ENCODE measurements around the gene LEMD2. TPM values are rescaled to one million over a fixed set of nuclear protein-coding genes. Genes with fewer than 3 reads are reported as not detected.

The LEMD2 gene
- total RNA-seq, 1 donor from 2014 or later, result 53.6 TPM

DNA sequence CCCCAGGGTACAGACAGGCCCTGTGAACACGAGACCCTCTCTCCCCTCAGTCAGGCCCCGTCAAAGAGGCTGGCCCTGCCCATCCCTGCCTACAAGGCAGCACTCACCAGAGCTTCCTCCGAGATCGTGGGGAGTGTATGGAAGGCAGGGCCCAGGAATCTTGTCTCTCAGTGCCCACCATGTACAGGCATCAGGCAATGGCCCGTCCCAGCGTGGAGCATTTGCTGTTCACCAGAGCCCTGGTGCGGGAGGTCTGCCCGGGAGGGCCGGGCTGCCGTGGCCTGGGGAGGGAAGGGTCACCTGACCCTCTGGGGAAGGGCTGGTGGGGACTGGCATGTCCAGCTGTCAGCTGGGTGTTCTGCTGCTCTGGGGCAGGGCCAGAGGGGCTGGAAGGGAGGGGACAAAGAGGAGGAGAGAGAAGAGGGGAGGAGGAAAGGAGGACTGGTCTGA is 42.3 kb downstream of the LEMD2 start, which contains the start of gene IP6K3:
Gene IP6K3 (minus strand): TSS at position 255 of the 450 bp plus-strand sequence. CDS start 11,429 bp downstream, outside the sequence.
- no peaks in the 10 kb centered on the region for H3K9me3 ChIP-seq
- H3K27me3 ChIP-seq (ENCODE audit: low read depth), result peaks cover 5% of the 10 kb centered on the region
- H3K36me3 ChIP-seq, result no peaks in the 10 kb centered on the region
- H3K4me1 ChIP-seq, result peaks cover 11% of the 10 kb centered on the region
- intact Hi-C loops (cut with DNase I), result no loop called here
- TF ChIP-seq, protein P1, sequence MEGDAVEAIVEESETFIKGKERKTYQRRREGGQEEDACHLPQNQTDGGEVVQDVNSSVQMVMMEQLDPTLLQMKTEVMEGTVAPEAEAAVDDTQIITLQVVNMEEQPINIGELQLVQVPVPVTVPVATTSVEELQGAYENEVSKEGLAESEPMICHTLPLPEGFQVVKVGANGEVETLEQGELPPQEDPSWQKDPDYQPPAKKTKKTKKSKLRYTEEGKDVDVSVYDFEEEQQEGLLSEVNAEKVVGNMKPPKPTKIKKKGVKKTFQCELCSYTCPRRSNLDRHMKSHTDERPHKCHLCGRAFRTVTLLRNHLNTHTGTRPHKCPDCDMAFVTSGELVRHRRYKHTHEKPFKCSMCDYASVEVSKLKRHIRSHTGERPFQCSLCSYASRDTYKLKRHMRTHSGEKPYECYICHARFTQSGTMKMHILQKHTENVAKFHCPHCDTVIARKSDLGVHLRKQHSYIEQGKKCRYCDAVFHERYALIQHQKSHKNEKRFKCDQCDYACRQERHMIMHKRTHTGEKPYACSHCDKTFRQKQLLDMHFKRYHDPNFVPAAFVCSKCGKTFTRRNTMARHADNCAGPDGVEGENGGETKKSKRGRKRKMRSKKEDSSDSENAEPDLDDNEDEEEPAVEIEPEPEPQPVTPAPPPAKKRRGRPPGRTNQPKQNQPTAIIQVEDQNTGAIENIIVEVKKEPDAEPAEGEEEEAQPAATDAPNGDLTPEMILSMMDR (IDR thresholded peaks at IDR 0.05), result no peak
- DNase-seq (no peak), ATAC-seq (peak; percentile 18 to 22)
- peak within 1 kb of the TSS; percentile 39 for H3K4me3 ChIP-seq
- peak within 1 kb of the TSS; percentile 76 for H3K27ac ChIP-seq

DNA sequence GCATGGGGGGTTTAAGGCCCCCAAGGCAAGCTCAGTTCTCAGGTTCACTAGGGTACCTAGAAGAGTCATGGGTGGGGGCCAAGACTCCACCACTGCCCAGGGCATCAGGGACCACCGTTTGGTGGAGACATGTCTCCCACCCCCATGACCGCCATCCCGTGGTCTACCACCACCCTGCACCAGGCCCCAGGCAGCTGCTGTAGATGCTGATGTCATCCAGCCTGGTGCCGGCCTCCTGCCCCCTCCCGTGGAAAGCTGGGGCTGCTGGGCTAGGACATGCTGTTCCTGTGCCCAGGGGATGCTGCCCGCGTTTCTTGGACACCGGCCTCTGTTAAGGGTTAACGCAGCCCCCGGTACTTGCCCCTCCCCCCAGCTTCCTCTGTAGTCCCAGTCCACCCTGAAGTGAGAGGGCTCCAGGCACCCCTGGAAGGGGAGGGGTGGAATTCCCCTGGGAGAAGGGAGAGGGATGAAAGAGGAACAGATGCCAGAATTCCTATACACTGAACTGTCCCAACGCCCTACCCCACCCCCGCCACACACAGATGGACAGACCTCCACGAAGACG is 42.8 kb downstream of the LEMD2 start:
- DNase-seq (no peak), ATAC-seq (peak; percentile 24 to 40)
- Histone ChIP-seq H3K27ac (peak overlapping the region; percentile 76), H3K9me3 (no peaks in the 10 kb centered on the region), H3K4me3 (peak overlapping the region; percentile 39), H3K36me3 (no peaks in the 10 kb centered on the region), H3K4me1 (peaks cover 11% of the 10 kb centered on the region), H3K27me3 (ENCODE audit: low read depth) (peaks cover 5% of the 10 kb centered on the region)
- intact Hi-C loops (cut with DNase I), result no loop called here
- TF ChIP-seq, protein P1 (IDR thresholded peaks at IDR 0.05), result no peak

DNA sequence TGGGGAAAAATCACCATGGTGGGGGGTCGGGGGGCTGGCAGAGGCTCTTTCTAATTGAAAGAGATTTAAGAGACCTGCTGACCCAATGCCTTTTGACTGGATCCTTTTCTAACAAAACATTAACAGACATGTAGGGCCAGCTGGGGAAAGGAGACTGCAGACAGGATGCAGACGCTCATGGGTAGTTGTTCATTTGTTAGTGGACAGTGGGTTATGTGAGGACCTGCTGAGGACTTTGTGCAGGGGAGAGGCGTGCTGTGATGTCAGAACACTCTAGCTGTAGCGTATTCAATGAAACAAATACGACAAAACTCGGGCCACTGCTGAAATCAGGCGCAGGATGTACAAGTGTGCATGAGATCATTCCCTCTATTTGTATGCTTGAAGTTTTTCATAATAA is 43.4 kb downstream of the LEMD2 start:
- DNase-seq (no peak), ATAC-seq (no peak)
- H3K9me3 ChIP-seq, result no peaks in the 10 kb centered on the region
- H3K27me3 ChIP-seq (ENCODE audit: low read depth), result peaks cover 5% of the 10 kb centered on the region
- TF ChIP-seq, protein P1 (IDR thresholded peaks at IDR 0.05), result no peak
- peak overlapping the region; percentile 76 for H3K27ac ChIP-seq
- peaks cover 11% of the 10 kb centered on the region for H3K4me1 ChIP-seq
- peak overlapping the region; percentile 39 for H3K4me3 ChIP-seq
- H3K36me3 ChIP-seq, result no peaks in the 10 kb centered on the region
- intact Hi-C loops (cut with DNase I), result no loop called here

DNA sequence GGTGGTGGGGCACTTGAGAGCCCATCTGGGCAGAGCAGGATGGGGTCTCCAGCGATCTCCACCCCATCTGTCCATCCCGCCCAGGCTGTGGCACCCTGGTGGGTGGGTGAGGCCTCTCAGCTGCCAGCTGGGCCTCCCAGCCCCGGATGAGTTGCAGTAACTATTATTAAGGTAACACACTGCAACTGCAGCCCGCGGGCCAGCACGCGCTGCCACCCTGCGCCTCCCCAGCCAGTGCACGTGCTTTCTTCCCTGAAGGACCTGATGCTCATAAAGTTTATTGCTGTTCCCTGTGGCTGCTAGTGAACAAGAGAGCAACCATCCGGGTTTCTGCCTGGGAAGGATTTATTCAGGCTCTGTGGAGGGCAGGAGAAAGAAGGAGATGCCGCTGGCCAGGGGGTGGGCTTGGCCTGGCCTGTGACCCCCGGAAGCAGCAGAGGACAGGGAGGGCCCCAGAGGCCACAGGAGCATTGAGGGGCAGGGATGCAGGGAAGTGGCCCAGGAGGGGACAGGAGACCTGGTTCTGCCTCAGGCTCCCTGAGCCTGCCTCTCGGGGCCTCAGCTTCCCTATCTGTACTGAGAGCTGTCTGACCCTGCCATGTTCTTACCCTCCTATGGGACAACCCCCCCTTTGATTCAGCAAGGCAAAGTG is 43.9 kb downstream of the LEMD2 start:
- Histone ChIP-seq H3K36me3 (no peaks in the 10 kb centered on the region), H3K4me3 (peak overlapping the region; percentile 39), H3K4me1 (peaks cover 11% of the 10 kb centered on the region), H3K27ac (peak overlapping the region; percentile 76), H3K9me3 (no peaks in the 10 kb centered on the region), H3K27me3 (ENCODE audit: low read depth) (peaks cover 5% of the 10 kb centered on the region)
- no peak for DNase-seq
- intact Hi-C loops (cut with DNase I), result no loop called here
- TF ChIP-seq, protein P1 (IDR thresholded peaks at IDR 0.05), result no peak
- ATAC-seq, result no peak

DNA sequence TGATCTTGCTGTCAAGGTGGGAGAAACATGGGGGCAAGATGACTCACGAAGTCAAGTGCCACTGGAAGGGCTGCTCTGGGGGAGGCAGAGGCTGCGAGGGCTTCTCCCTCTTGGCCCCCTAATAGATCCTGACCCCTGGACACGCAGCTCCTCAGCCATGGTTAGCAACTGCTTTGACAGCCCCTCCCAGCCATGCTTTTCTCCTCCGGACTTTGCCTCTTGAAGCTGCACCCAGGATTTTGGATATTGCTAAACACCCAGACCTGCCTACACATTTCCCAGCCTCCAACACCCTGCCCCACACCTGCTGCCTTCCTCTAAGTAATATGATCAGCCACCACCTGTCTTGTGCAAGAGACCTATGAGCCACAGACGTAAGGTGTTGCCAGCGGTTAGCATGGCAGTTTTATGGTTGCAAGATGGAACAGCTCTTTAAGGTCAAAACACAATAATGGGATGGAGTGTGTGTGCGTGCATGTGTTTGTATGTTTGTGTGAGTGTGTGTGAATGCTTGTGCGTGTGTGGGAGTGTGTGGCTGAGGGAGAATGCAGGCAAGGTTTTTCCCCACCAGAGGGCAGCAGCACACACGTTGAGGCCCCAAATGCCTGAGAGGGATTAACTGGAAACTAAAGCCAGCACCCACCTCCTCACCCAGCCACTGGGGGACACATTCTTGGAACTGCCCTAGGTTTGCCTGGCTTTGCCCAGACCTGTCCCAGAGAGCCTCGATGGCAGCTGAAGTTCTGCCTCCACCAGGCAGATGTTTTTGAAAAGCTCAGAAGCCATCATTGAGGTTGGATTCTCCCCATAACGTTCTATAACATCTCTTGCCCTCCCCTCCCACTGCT is 44.7 kb downstream of the LEMD2 start:
- Histone ChIP-seq H3K27ac (peak overlapping the region; percentile 76), H3K36me3 (no peaks in the 10 kb centered on the region), H3K4me1 (peaks cover 11% of the 10 kb centered on the region), H3K9me3 (no peaks in the 10 kb centered on the region), H3K4me3 (peak overlapping the region; percentile 39), H3K27me3 (ENCODE audit: low read depth) (peaks cover 5% of the 10 kb centered on the region)
- peak; percentile 70 for DNase-seq
- intact Hi-C loops (cut with DNase I), result no loop called here
- peak; percentile 78 to 81 for ATAC-seq
- TF ChIP-seq, protein P1 (IDR thresholded peaks at IDR 0.05), result peak; percentile 88

Data from lower lobe of right lung (tissue), 2 donors.